Astrocyte (in vitro differentiated cells and primary cell): ENCODE measurements around the gene CD300LF. TPM values are rescaled to one million over a fixed set of nuclear protein-coding genes. Genes with fewer than 3 reads are reported as not detected.
A peak's percentile ranks its signal among the peaks of the same experiment; 100 is the strongest.

Experiments
- DNase-seq: peaks from one replicate; pipeline ENCODE4 v3.0.0-alpha.2; 2010; ENCODE audit warnings: low read depth
- FAIRE-seq: peaks from 2 replicates; lab custom pipeline; 2011; peaks lifted over from hg19 to GRCh38; lab: Jason Lieb, UNC
- H2AFZ ChIP-seq: 2 replicates; pipeline ENCODE4 v1.6.0; 2012; ENCODE audit warnings: low read depth, low read length, inconsistent platforms
- H3K27ac ChIP-seq: 2 replicates; pipeline ENCODE4 v1.5.1; 2011; ENCODE audit warnings: low read depth, low read length, inconsistent platforms
- H3K27me3 ChIP-seq: 2 replicates; pipeline ENCODE4 v1.6.0; 2011; ENCODE audit warnings: low read length, inconsistent platforms; ENCODE audit not compliant: insufficient read depth
- H3K36me3 ChIP-seq: 2 replicates; pipeline ENCODE4 v1.5.1; 2011; ENCODE audit warnings: low read length, inconsistent platforms; ENCODE audit not compliant: insufficient read depth
- H3K4me1 ChIP-seq: 2 replicates; pipeline ENCODE4 v1.5.1; 2011; ENCODE audit warnings: low read length, inconsistent platforms; ENCODE audit not compliant: insufficient read depth
- H3K4me2 ChIP-seq: 2 replicates; pipeline ENCODE4 v1.6.0; 2012; ENCODE audit warnings: low read length, inconsistent platforms
- H3K4me3 ChIP-seq: 2 replicates; pipeline ENCODE4 v1.5.1; 2011; ENCODE audit warnings: low read depth, mild to moderate bottlenecking, low read length, inconsistent platforms; ENCODE audit not compliant: insufficient read depth
- H3K79me2 ChIP-seq: 2 replicates; pipeline ENCODE4 v1.6.0; 2012; ENCODE audit warnings: mild to moderate bottlenecking, low read length, inconsistent platforms; ENCODE audit not compliant: insufficient read depth
- H3K9ac ChIP-seq: 2 replicates; pipeline ENCODE4 v1.6.0; 2012; ENCODE audit warnings: mild to moderate bottlenecking, low read length, inconsistent platforms
- H3K9me3 ChIP-seq: 2 replicates; pipeline ENCODE4 v1.5.1; 2012; ENCODE audit warnings: low read depth, mild to moderate bottlenecking, low read length, inconsistent platforms; ENCODE audit not compliant: insufficient read depth
- H4K20me1 ChIP-seq: 2 replicates; pipeline ENCODE4 v1.6.0; 2012; ENCODE audit warnings: low read length, inconsistent platforms; ENCODE audit not compliant: insufficient read depth
- H3K27ac Mint-ChIP-seq: one replicate; pipeline ENCODE4 v1.8.0; 2021; ENCODE audit warnings: mild to moderate bottlenecking, mixed read lengths; ENCODE audit not compliant: unreplicated experiment
- H3K27me3 Mint-ChIP-seq: one replicate; pipeline ENCODE4 v1.8.0; 2021; ENCODE audit warnings: low read depth, mixed read lengths; ENCODE audit not compliant: unreplicated experiment
- H3K36me3 Mint-ChIP-seq: one replicate; pipeline ENCODE4 v1.8.0; 2021; ENCODE audit warnings: low read depth, mixed read lengths; ENCODE audit not compliant: unreplicated experiment
- H3K4me1 Mint-ChIP-seq: one replicate; pipeline ENCODE4 v1.8.0; 2021; ENCODE audit warnings: low read depth, mixed read lengths; ENCODE audit not compliant: unreplicated experiment
- H3K4me3 Mint-ChIP-seq: one replicate; pipeline ENCODE4 v1.8.0; 2021; ENCODE audit warnings: mild to moderate bottlenecking, moderate library complexity, mixed read lengths; ENCODE audit not compliant: unreplicated experiment
- H3K9me3 Mint-ChIP-seq: one replicate; pipeline ENCODE4 v1.8.0; 2021; ENCODE audit warnings: mild to moderate bottlenecking, mixed read lengths; ENCODE audit not compliant: unreplicated experiment
- CTCF ChIP-seq: IDR thresholded peaks from 2 replicates; pipeline ENCODE4 v1.5.1; 2011; ENCODE audit warnings: low read depth, mild to moderate bottlenecking, inconsistent platforms, low read length, moderate library complexity; ENCODE audit not compliant: insufficient read depth
- EZH2 ChIP-seq: IDR thresholded peaks from 2 replicates; pipeline ENCODE4 v1.6.1; 2012; ENCODE audit warnings: mild to moderate bottlenecking, low read length, inconsistent platforms; ENCODE audit not compliant: insufficient read depth
- total RNA-seq: library from RNA; stranded (reverse); gene quantifications from 2 replicates; pipeline ENCODE4 v1.2.1, GENCODE V29; 2021

Gene CD300LF
- total RNA-seq, 1 donor from 2014 or later = not detected

GRCh38 chr17:74748279-74748528 lies 35.5 kb upstream of the CD300LF start:
- Histone ChIP-seq H3K4me3 (peak overlapping the region; percentile 57), H3K4me1 (peaks cover 15% of the 10 kb centered on the region), H3K36me3 (no peaks in the 10 kb centered on the region), H2AFZ (peak overlapping the region; percentile 56), H3K27ac (no peak overlapping the region), H3K79me2 (peaks cover 33% of the 10 kb centered on the region), H3K9me3 (no peaks in the 10 kb centered on the region), H3K4me2 (peak overlapping the region; percentile 84), H4K20me1 (peaks cover 23% of the 10 kb centered on the region), H3K9ac (peak overlapping the region; percentile 62), H3K27me3 (peaks cover 7% of the 10 kb centered on the region)
- Mint-ChIP-seq H3K27ac (no peak overlapping the region), H3K4me3 (peak overlapping the region; percentile 60), H3K36me3 (peaks cover 5% of the 10 kb centered on the region), H3K9me3 (no peaks in the 10 kb centered on the region), H3K27me3 (peaks cover under 1% of the 10 kb centered on the region), H3K4me1 (peaks cover 23% of the 10 kb centered on the region)
- peak; percentile 70 for DNase-seq
- FAIRE-seq = no peak
- no peak for TF ChIP-seq CTCF
- no peak for TF ChIP-seq EZH2

DNA sequence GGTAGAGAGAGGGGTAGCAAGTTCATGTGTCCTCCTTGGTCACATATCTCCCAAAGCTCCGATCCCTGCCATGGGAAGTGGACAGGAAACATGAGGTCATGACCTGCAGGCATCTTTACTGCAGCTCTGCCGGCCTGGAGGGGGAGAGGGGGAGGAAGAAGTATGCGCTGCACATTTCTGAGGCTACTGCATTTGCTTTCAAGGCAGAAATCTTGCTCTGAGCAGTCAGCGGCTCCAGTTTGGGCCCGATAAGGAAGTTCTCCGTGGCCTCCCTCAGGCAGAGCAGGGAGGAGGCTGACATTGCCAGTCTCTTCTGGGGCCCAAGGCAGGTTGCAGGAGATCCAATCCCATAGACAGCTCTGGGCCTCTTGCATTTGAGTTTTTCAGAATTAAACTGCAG lies 34.2 kb upstream of the CD300LF start:
- Mint-ChIP-seq H3K27ac (no peak overlapping the region), H3K27me3 (peaks cover 4% of the 10 kb centered on the region), H3K4me1 (peaks cover 23% of the 10 kb centered on the region), H3K36me3 (no peaks in the 10 kb centered on the region), H3K4me3 (peak overlapping the region; percentile 55), H3K9me3 (no peaks in the 10 kb centered on the region)
- Histone ChIP-seq H3K4me2 (no peak overlapping the region), H4K20me1 (peaks cover 15% of the 10 kb centered on the region), H3K27ac (no peak overlapping the region), H3K9ac (no peak overlapping the region), H3K27me3 (peaks cover 7% of the 10 kb centered on the region), H2AFZ (no peak overlapping the region), H3K36me3 (no peaks in the 10 kb centered on the region), H3K4me1 (peaks cover 15% of the 10 kb centered on the region), H3K4me3 (no peak overlapping the region), H3K9me3 (no peaks in the 10 kb centered on the region), H3K79me2 (peaks cover 23% of the 10 kb centered on the region)
- TF ChIP-seq CTCF (no peak), EZH2 (no peak)
- FAIRE-seq (no peak), DNase-seq (no peak)

DNA sequence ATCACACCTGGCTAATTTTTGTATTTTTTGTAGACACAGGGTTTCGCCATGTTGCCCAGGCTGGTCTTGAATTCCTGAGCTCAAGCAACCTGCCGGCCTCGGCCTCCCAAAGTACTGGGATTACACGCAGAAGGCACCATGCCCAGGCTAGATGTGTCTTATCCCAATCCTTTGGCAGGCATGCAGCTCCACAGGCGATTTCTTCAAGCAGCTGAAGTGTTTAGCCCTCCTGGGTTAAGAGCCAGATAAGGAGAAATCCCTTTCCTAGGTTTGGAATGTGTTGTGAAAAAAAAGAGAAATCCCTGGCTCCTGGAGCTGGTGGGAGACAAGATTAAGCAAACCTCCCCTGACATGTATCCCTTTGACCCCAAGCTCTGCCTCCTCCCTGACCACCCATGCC lies 33.7 kb upstream of the CD300LF start:
- H3K4me2 ChIP-seq = no peak overlapping the region
- peaks cover 4% of the 10 kb centered on the region for H3K27me3 Mint-ChIP-seq
- peaks cover 15% of the 10 kb centered on the region for H3K4me1 ChIP-seq
- H3K27me3 ChIP-seq = peaks cover 7% of the 10 kb centered on the region
- no peak for FAIRE-seq
- no peaks in the 10 kb centered on the region for H3K36me3 ChIP-seq
- no peak for TF ChIP-seq EZH2
- TF ChIP-seq CTCF = no peak
- no peak for DNase-seq
- H3K9me3 Mint-ChIP-seq = no peaks in the 10 kb centered on the region
- no peak overlapping the region for H2AFZ ChIP-seq
- peak overlapping the region; percentile 14 for H3K27ac Mint-ChIP-seq
- H4K20me1 ChIP-seq = peaks cover 12% of the 10 kb centered on the region
- peaks cover 17% of the 10 kb centered on the region for H3K79me2 ChIP-seq
- no peaks in the 10 kb centered on the region for H3K9me3 ChIP-seq
- peaks cover 21% of the 10 kb centered on the region for H3K4me1 Mint-ChIP-seq
- H3K9ac ChIP-seq = no peak overlapping the region
- no peak overlapping the region for H3K4me3 ChIP-seq
- no peak overlapping the region for H3K4me3 Mint-ChIP-seq
- H3K36me3 Mint-ChIP-seq = no peaks in the 10 kb centered on the region
- H3K27ac ChIP-seq = no peak overlapping the region
